PC-3 (cell line): ENCODE measurements around the gene DOK5. TPM values are rescaled to one million over a fixed set of nuclear protein-coding genes. Genes with fewer than 3 reads are reported as not detected.

Source experiments
- ATAC-seq: fragments of 200-7000 bp; cut with Tn5 transposase; 2 replicates; pipeline ENCODE4 v1.9.1; 2020; ENCODE audit warnings: mild to moderate bottlenecking, moderate library complexity
- BruUV-seq: library from RNA; stranded (reverse); fragments of 400-500 nt; replicated peaks from 2 replicates; lab custom pipeline; 2021; lab: Mats Ljungman, UMichigan
- CTCF ChIA-PET: fragments of 300-600 bp; sonication (Branson Sonifier 250); formaldehyde crosslinking; loops from one replicate; lab custom pipeline; 2022; ENCODE audit warnings: antibody characterized with exemption; lab: Charles Lee
- POLR2A ChIA-PET: fragments of 300-600 bp; sonication (Branson Sonifier 250); formaldehyde crosslinking; loops from one replicate; lab custom pipeline; 2022; ENCODE audit warnings: antibody characterized with exemption; ENCODE audit not compliant: unreplicated experiment; lab: Charles Lee
- DNase-seq: peaks from one replicate; pipeline ENCODE4 v3.0.0-alpha.2; 2015
- H2AFZ ChIP-seq: fragments of 300-600 bp; sonication (generic); 2 replicates; pipeline ENCODE4 v1.6.0; 2016; ENCODE audit warnings: antibody characterized with exemption, low read length
- H3F3A ChIP-seq: fragments of 300-600 bp; sonication (generic); one replicate; pipeline ENCODE4 v1.6.0; 2017; ENCODE audit warnings: antibody characterized with exemption, low read length, control low read depth, mild to moderate bottlenecking; ENCODE audit not compliant: unreplicated experiment
- H3K27ac ChIP-seq: fragments of 300-600 bp; sonication (generic); 2 replicates; pipeline ENCODE4 v1.5.1; 2016; ENCODE audit warnings: mild to moderate bottlenecking, low read length
- H3K27me3 ChIP-seq: fragments of 300-600 bp; sonication (generic); 2 replicates; pipeline ENCODE4 v1.6.1; 2016; ENCODE audit warnings: low read length, mixed read lengths
- H3K36me3 ChIP-seq: fragments of 300-600 bp; sonication (generic); 2 replicates; pipeline ENCODE4 v1.6.1; 2016; ENCODE audit warnings: low read depth, mixed run types, low read length, mixed read lengths
- H3K4me1 ChIP-seq: fragments of 300-600 bp; sonication (generic); 2 replicates; pipeline ENCODE4 v1.5.1; 2016; ENCODE audit warnings: low read length; ENCODE audit not compliant: insufficient read depth
- H3K4me2 ChIP-seq: fragments of 300-600 bp; sonication (generic); 2 replicates; pipeline ENCODE4 v1.6.0; 2016; ENCODE audit warnings: low read length
- H3K4me3 ChIP-seq: fragments of 300-600 bp; sonication (generic); 2 replicates; pipeline ENCODE4 v1.5.1; 2016; ENCODE audit warnings: mild to moderate bottlenecking, low read length, mixed read lengths
- H3K79me2 ChIP-seq: fragments of 300-600 bp; sonication (generic); 2 replicates; pipeline ENCODE4 v1.6.1; 2017; ENCODE audit warnings: low read length, mixed read lengths
- H3K9ac ChIP-seq: fragments of 300-600 bp; sonication (generic); 2 replicates; pipeline ENCODE4 v1.6.0; 2016; ENCODE audit warnings: mild to moderate bottlenecking, low read length
- H3K9me2 ChIP-seq: fragments of 300-600 bp; sonication (generic); replicated peaks from 2 replicates; pipeline ENCODE4 v1.6.1; 2016; ENCODE audit warnings: mixed run types, low read length, mixed read lengths
- H3K9me3 ChIP-seq: fragments of 300-600 bp; sonication (generic); 2 replicates; pipeline ENCODE4 v1.6.1; 2016; ENCODE audit warnings: low read length, mixed read lengths
- H4K20me1 ChIP-seq: fragments of 300-600 bp; sonication (generic); 2 replicates; pipeline ENCODE4 v1.6.1; 2016; ENCODE audit warnings: low read length, mixed read lengths
- EZH2 ChIP-seq: fragments of 300-600 bp; sonication (generic); IDR thresholded peaks from one replicate; pipeline ENCODE4 v1.6.1; 2017; ENCODE audit warnings: antibody characterized with exemption, mild to moderate bottlenecking, low read length; ENCODE audit not compliant: unreplicated experiment
- EZH2phosphoT487 ChIP-seq: fragments of 300-600 bp; sonication (generic); IDR thresholded peaks from 2 replicates; pipeline ENCODE4 v1.6.1; 2018; ENCODE audit warnings: mild to moderate bottlenecking, antibody characterized with exemption, low read length, borderline replicate concordance
- intact Hi-C: fragments of 100-400 bp; cut with micrococcal nuclease; formaldehyde crosslinking; loops from 2 replicates; pipeline ENCODE4 v1.9.0; 2023
- total RNA-seq: library from RNA; depleted of rRNA; stranded (reverse); fragments of >200 nt; gene quantifications from 2 replicates; pipeline ENCODE4 v1.2.3, GENCODE V29; 2014
- TF ChIP-seq, protein P1 (sequence below): fragments of 300-600 bp; sonication (generic); conservative IDR thresholded peaks from 2 replicates; pipeline ENCODE4 v1.5.1; 2017; ENCODE audit warnings: antibody characterized with exemption, low read depth, mild to moderate bottlenecking, low read length

The DOK5 gene
- total RNA-seq, 1 experiment from 2014 or later, result not detected

DNA sequence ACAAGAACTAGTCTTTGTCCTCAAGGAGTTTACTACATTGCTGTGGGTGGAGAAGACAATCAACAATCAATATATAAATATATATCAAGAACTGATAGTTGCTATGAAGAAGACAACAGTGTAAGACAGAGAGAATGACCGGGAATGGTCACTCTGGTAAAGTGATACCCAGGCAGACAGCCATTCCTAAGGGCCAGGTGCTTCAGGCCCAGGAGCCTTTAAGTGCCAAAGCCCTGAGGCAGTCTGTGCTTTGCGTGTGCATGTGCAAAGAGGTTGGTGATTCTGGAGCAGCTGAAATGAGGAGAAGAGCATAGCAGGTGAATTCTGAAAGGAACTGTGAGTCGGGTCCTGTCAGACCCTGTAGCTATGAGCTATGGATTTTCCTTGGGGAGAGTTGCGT lies 154.2 kb downstream of the DOK5 start:
- Histone ChIP-seq H3K27ac (no peak overlapping the region), H3K9me3 (no peaks in the 10 kb centered on the region), H3K4me3 (no peak overlapping the region), H3K4me1 (no peaks in the 10 kb centered on the region), H2AFZ (no peak overlapping the region), H3K27me3 (peaks cover 87% of the 10 kb centered on the region), H3K9me2 (no peaks in the 10 kb centered on the region), H4K20me1 (0 out of 2 replicates have a peak, but pooled peaks cover 3% of the 10 kb centered on the region), H3F3A (no peaks in the 10 kb centered on the region), H3K9ac (no peak overlapping the region), H3K79me2 (no peaks in the 10 kb centered on the region), H3K4me2 (no peak overlapping the region), H3K36me3 (no peaks in the 10 kb centered on the region)
- no peak for DNase-seq
- no peak for TF ChIP-seq EZH2phosphoT487
- no peak for ATAC-seq
- BruUV-seq, result no TSS peak
- CTCF ChIA-PET, result no interaction called here
- POLR2A ChIA-PET, result interaction anchor here (0.6 kb wide), 1 partner anchor 120 kb away, joined by 4 read pairs; no protein-coding TSS in a partner anchor
- intact Hi-C loops, result no loop called here

- Histone ChIP-seq H3K9me3 (no peaks in the 10 kb centered on the region), H2AFZ (no peak overlapping the region), H3K27ac (no peak overlapping the region), H3K27me3 (peaks cover 77% of the 10 kb centered on the region), H3K36me3 (no peaks in the 10 kb centered on the region), H3K4me1 (no peaks in the 10 kb centered on the region), H3F3A (no peaks in the 10 kb centered on the region), H3K4me2 (no peak overlapping the region), H3K79me2 (no peaks in the 10 kb centered on the region), H4K20me1 (0 out of 2 replicates have a peak, but pooled peaks cover 3% of the 10 kb centered on the region), H3K9me2 (no peaks in the 10 kb centered on the region), H3K4me3 (no peak overlapping the region), H3K9ac (no peak overlapping the region)
- TF ChIP-seq EZH2 (no peak), EZH2phosphoT487 (no peak)
- TF ChIP-seq, protein P1, sequence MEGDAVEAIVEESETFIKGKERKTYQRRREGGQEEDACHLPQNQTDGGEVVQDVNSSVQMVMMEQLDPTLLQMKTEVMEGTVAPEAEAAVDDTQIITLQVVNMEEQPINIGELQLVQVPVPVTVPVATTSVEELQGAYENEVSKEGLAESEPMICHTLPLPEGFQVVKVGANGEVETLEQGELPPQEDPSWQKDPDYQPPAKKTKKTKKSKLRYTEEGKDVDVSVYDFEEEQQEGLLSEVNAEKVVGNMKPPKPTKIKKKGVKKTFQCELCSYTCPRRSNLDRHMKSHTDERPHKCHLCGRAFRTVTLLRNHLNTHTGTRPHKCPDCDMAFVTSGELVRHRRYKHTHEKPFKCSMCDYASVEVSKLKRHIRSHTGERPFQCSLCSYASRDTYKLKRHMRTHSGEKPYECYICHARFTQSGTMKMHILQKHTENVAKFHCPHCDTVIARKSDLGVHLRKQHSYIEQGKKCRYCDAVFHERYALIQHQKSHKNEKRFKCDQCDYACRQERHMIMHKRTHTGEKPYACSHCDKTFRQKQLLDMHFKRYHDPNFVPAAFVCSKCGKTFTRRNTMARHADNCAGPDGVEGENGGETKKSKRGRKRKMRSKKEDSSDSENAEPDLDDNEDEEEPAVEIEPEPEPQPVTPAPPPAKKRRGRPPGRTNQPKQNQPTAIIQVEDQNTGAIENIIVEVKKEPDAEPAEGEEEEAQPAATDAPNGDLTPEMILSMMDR, result no peak
- no peak for ATAC-seq
- ChIA-PET CTCF (no interaction called here), POLR2A (no interaction called here)
- no peak for DNase-seq
- intact Hi-C loops, result no loop called here
- BruUV-seq, result no TSS peak
Observed at GRCh38 chr20:54630582-54630981, 155.2 kb downstream of the DOK5 start.

GRCh38 chr20:54631059-54631458 lies 155.7 kb downstream of the DOK5 start:
- no TSS peak for BruUV-seq

More at GRCh38 chr20:54631059-54631458, 155.7 kb downstream of the DOK5 start:
- no peak overlapping the region for H3K9ac ChIP-seq
- peaks cover 73% of the 10 kb centered on the region for H3K27me3 ChIP-seq
- H3K27ac ChIP-seq, result no peak overlapping the region
- H3K4me1 ChIP-seq, result no peaks in the 10 kb centered on the region
- ATAC-seq (no peak), DNase-seq (no peak)
- H4K20me1 ChIP-seq, result 0 out of 2 replicates have a peak, but pooled peaks cover under 1% of the 10 kb centered on the region
- no peak overlapping the region for H2AFZ ChIP-seq
- no peak overlapping the region for H3K4me3 ChIP-seq
- no peaks in the 10 kb centered on the region for H3F3A ChIP-seq
- H3K79me2 ChIP-seq, result no peaks in the 10 kb centered on the region
- H3K9me2 ChIP-seq, result no peaks in the 10 kb centered on the region
- ChIA-PET POLR2A (no interaction called here), CTCF (no interaction called here)
- H3K9me3 ChIP-seq, result no peaks in the 10 kb centered on the region
- TF ChIP-seq EZH2phosphoT487 (no peak), EZH2 (no peak)
- TF ChIP-seq, protein P1, result no peak
- no peaks in the 10 kb centered on the region for H3K36me3 ChIP-seq
- intact Hi-C loops, result no loop called here
- no peak overlapping the region for H3K4me2 ChIP-seq
